Measurements from ENCODE around the gene STARD3NL. TPM values are rescaled to one million over a fixed set of nuclear protein-coding genes. Genes with fewer than 3 reads are reported as not detected.

The STARD3NL gene
- total RNA-seq, 1 experiment from 2014 or later: 24.5 TPM

- POLR2A ChIA-PET: interaction anchor here (0.7 to 4.2 kb wide), 4 partner anchors 12 to 47 kb away, joined by 3 to 32 read pairs (median 10); no protein-coding TSS in a partner anchor
- Mint-ChIP-seq H3K27ac (ENCODE audit: low read depth, unreplicated experiment) (peak overlapping the region; percentile 84), H3K36me3 (ENCODE audit: insufficient read depth, unreplicated experiment) (peaks cover 5% of the 10 kb centered on the region), H3K27me3 (ENCODE audit: insufficient read depth, unreplicated experiment) (peaks cover 5% of the 10 kb centered on the region), H3K4me1 (ENCODE audit: insufficient read depth, unreplicated experiment) (peaks cover 13% of the 10 kb centered on the region), H3K4me3 (ENCODE audit: unreplicated experiment) (peak overlapping the region; percentile 99), H3K9me3 (ENCODE audit: unreplicated experiment) (no peaks in the 10 kb centered on the region)
- TF ChIP-seq CTCF (IDR thresholded peaks at IDR 0.05; ENCODE audit: unreplicated experiment): no peak
- intact Hi-C loops (cut with micrococcal nuclease): loop anchor here (2.0 kb wide), 1 partner anchor 35 kb away; no protein-coding TSS in a partner anchor
- peak; percentile 10 for DNase-seq (ENCODE audit: unreplicated experiment)
- CTCF ChIA-PET: interaction anchor here (0.7 to 1.9 kb wide), 8 partner anchors 16 to 278 kb away, joined by 3 to 12 read pairs (median 5); no protein-coding TSS in a partner anchor
- BruUV-seq (replicated peaks): no TSS peak
Observed at GRCh38 chr7:38179776-38180226, 1.8 kb downstream of the STARD3NL start.

- TF ChIP-seq CTCF (IDR thresholded peaks at IDR 0.05; ENCODE audit: unreplicated experiment): no peak
- Mint-ChIP-seq H3K9me3 (ENCODE audit: unreplicated experiment) (no peaks in the 10 kb centered on the region), H3K4me3 (ENCODE audit: unreplicated experiment) (no peak overlapping the region), H3K36me3 (ENCODE audit: insufficient read depth, unreplicated experiment) (peaks cover 6% of the 10 kb centered on the region), H3K27me3 (ENCODE audit: insufficient read depth, unreplicated experiment) (no peaks in the 10 kb centered on the region), H3K27ac (ENCODE audit: low read depth, unreplicated experiment) (no peak overlapping the region), H3K4me1 (ENCODE audit: insufficient read depth, unreplicated experiment) (peaks cover 22% of the 10 kb centered on the region)
- no peak for DNase-seq (ENCODE audit: unreplicated experiment)
- no TSS peak for BruUV-seq (replicated peaks)
- ChIA-PET POLR2A (interaction anchor here (3.4 to 4.2 kb wide), 2 partner anchors 11 to 16 kb away, joined by 17 to 32 read pairs; no protein-coding TSS in a partner anchor), CTCF (interaction anchor here (0.8 to 1.9 kb wide), 5 partner anchors 17 to 280 kb away, joined by 3 to 12 read pairs (median 7); no protein-coding TSS in a partner anchor)
- intact Hi-C loops (cut with micrococcal nuclease): no loop called here
Observed at GRCh38 chr7:38181111-38181510, 3.1 kb downstream of the STARD3NL start.

GRCh38 chr7:38182450-38182849, 4.4 kb downstream of the STARD3NL start:
- peaks cover 15% of the 10 kb centered on the region for H3K36me3 Mint-ChIP-seq (ENCODE audit: insufficient read depth, unreplicated experiment)
- intact Hi-C loops (cut with micrococcal nuclease): no loop called here
- H3K27ac Mint-ChIP-seq (ENCODE audit: low read depth, unreplicated experiment): no peak overlapping the region
- CTCF ChIA-PET: interaction anchor here (1.0 to 1.1 kb wide), 3 partner anchors 33 to 187 kb away, joined by 3 to 4 read pairs (median 3); no protein-coding TSS in a partner anchor
- no peak for TF ChIP-seq CTCF (IDR thresholded peaks at IDR 0.05; ENCODE audit: unreplicated experiment)
- DNase-seq (ENCODE audit: unreplicated experiment): no peak
- no peaks in the 10 kb centered on the region for H3K9me3 Mint-ChIP-seq (ENCODE audit: unreplicated experiment)
- POLR2A ChIA-PET: interaction anchor here (3.4 to 4.2 kb wide), 2 partner anchors 9 to 15 kb away, joined by 17 to 32 read pairs; no protein-coding TSS in a partner anchor
- peaks cover 36% of the 10 kb centered on the region for H3K4me1 Mint-ChIP-seq (ENCODE audit: insufficient read depth, unreplicated experiment)
- BruUV-seq (replicated peaks): no TSS peak
- H3K4me3 Mint-ChIP-seq (ENCODE audit: unreplicated experiment): no peak overlapping the region
- no peaks in the 10 kb centered on the region for H3K27me3 Mint-ChIP-seq (ENCODE audit: insufficient read depth, unreplicated experiment)

GRCh38 chr7:38185395-38186307, 7.6 kb downstream of the STARD3NL start:
- intact Hi-C loops (cut with micrococcal nuclease): no loop called here
- BruUV-seq (replicated peaks): no TSS peak
- H3K9me3 Mint-ChIP-seq (ENCODE audit: unreplicated experiment): no peaks in the 10 kb centered on the region
- H3K27ac Mint-ChIP-seq (ENCODE audit: low read depth, unreplicated experiment): no peak overlapping the region
- H3K4me3 Mint-ChIP-seq (ENCODE audit: unreplicated experiment): no peak overlapping the region
- peaks cover 46% of the 10 kb centered on the region for H3K4me1 Mint-ChIP-seq (ENCODE audit: insufficient read depth, unreplicated experiment)
- TF ChIP-seq CTCF (IDR thresholded peaks at IDR 0.05; ENCODE audit: unreplicated experiment): no peak
- no peak for DNase-seq (ENCODE audit: unreplicated experiment)
- POLR2A ChIA-PET: interaction anchor here (1.6 kb wide), 1 partner anchor 8 kb away, joined by 6 read pairs; the partner anchor contains the start of gene STARD3NL
- H3K36me3 Mint-ChIP-seq (ENCODE audit: insufficient read depth, unreplicated experiment): peaks cover 9% of the 10 kb centered on the region
- H3K27me3 Mint-ChIP-seq (ENCODE audit: insufficient read depth, unreplicated experiment): no peaks in the 10 kb centered on the region
- CTCF ChIA-PET: interaction anchor here (1.1 to 1.4 kb wide), 3 partner anchors 37 to 184 kb away, joined by 3 to 4 read pairs (median 3); no protein-coding TSS in a partner anchor
